ENCODE data around the gene KIF18A. TPM values are rescaled to one million over a fixed set of nuclear protein-coding genes. Genes with fewer than 3 reads are reported as not detected.

KIF18A gene
- total RNA-seq, 1 donor from 2014 or later = 12.9 TPM

Small RNA genes lying within 50 kb of the gene (small RNA-seq; reads per million reads assigned to genes)
- gene AC023206.1 (ENCODE audit: low replicate concordance) (not detected), gene MIR610 (ENCODE audit: low replicate concordance) (not detected)

Other genes starting within 250 kb of the KIF18A start
- gene METTL15, start 232 bp upstream of the KIF18A start, total RNA-seq = 29.3 TPM

All from tongue (tissue), 2 donors.